GM12872 (cell line): ENCODE data around the gene FRAS1.

Experiments used
- TF ChIP-seq, protein P1 (sequence below): IDR thresholded peaks from 3 replicates; pipeline ENCODE4 v1.5.1; 2011; ENCODE audit warnings: low read depth, mild to moderate bottlenecking, low read length, moderate library complexity; ENCODE audit not compliant: insufficient read depth

FRAS1 gene

DNA sequence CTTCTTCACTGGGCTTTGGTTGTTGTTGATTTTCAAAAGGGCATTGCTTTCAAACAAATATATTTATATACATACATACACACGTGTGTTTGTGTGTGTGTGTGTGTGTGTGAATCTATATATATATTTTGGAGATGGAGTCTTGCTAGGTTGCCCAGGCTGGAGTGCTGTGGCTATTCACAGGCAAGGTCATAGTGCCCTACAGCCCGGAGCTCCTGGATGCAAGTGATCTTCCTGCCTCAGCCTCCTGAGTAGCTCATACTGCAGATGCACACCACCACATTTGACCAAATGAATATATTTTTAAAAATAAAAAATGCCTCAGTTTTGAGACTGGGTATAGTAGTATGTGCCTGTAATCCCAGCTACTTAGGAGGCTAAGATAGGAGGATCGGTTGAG lies 34.4 kb downstream of the FRAS1 start:
- TF ChIP-seq, protein P1, sequence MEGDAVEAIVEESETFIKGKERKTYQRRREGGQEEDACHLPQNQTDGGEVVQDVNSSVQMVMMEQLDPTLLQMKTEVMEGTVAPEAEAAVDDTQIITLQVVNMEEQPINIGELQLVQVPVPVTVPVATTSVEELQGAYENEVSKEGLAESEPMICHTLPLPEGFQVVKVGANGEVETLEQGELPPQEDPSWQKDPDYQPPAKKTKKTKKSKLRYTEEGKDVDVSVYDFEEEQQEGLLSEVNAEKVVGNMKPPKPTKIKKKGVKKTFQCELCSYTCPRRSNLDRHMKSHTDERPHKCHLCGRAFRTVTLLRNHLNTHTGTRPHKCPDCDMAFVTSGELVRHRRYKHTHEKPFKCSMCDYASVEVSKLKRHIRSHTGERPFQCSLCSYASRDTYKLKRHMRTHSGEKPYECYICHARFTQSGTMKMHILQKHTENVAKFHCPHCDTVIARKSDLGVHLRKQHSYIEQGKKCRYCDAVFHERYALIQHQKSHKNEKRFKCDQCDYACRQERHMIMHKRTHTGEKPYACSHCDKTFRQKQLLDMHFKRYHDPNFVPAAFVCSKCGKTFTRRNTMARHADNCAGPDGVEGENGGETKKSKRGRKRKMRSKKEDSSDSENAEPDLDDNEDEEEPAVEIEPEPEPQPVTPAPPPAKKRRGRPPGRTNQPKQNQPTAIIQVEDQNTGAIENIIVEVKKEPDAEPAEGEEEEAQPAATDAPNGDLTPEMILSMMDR = no peak

DNA sequence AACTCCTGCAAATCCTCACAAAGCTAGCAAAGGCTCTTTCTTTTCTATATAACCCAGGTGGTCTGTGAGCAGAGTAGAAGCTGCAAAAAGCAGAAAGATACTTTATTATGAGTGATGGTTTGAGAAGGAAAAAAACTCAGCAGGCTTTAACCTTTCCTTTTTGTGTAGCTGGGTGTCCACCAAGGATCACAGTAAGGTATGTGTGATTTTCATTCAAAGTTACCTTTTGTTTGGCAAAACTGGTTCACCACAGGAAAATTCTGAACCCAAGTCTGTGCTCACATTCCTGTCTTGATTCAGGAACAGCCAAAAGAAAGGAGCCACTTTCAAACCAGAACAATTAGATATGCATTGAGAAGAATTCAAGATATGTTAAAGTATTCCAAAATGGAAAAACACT lies 35.7 kb downstream of the FRAS1 start:
- TF ChIP-seq, protein P1 = no peak

DNA sequence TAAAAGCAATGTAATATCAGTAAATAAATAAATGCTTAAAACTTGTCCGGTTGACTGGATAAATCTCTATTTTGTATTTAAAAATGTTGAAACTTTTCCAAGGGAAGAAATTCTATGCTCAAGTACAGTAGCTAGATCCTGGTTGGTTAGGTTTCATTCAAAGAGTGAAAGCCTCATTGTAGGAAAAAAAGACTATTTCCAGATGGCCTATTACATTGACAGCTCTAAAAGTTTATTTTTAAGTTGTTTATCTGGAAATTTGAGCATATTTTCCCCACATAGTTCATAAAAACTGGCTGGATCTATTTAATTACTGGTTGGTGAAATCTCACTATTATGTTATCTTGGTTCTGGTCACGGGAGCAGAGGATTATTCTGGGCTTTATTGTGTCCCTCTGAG lies 38.0 kb downstream of the FRAS1 start:
- TF ChIP-seq, protein P1 = no peak

DNA sequence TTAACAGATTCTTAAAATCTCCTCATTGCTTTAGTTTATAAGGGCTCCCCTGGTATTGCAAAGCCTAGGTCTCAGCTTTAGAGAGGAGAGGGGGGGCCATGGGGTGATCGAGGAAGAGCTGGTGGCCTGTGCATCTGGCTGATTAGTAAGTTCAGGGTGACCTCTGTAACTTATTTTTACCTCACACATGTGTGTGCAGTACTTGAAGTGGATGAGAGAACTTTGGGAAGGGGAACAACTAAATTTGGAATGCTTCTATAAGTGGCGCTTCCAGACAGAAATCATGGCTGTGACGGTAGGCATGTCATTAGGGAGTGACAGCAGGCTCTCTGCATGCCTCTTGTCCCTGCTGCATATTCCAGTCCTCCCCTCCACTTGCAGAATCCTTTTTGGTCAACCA lies 41.9 kb downstream of the FRAS1 start:
- TF ChIP-seq, protein P1 = no peak

DNA sequence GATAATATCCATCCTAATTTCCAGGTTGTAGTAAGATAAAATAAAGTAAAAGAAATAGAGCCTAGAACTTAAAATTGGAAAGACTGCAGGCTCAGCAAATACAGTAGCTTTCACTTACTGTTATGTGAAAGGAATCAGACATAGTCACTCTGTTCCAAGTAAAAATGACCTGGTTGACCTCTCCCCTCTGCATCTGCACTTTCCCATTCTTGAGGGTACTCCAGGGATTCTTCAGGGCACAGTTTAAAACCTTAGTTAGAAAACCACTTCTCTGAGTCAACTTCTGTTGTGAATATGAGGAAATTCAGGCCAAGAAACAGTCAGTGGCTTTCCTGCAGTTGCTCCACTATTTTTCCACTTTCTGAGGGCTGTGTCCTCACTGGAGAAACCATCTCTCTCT lies 42.9 kb downstream of the FRAS1 start:
- TF ChIP-seq, protein P1 = no peak

DNA sequence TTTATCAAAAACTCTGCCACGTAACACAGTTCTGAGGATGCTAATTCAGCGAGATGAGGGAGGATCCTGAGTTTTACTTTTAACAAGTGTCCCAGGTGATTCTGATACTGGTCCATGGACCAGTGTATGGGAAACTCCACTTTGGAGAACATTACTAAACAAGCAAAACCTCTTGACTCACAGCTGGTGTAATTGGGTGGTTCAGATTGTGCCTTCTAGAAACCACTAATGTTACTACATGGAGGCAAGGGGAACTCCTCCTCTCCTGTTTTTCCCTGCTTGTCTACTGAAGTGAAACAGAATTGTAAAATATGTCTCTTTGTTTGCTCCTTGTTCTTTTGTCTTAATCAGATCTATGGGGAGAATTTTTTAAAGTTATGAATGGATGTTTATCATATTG lies 62.6 kb downstream of the FRAS1 start:
- TF ChIP-seq, protein P1 = no peak

DNA sequence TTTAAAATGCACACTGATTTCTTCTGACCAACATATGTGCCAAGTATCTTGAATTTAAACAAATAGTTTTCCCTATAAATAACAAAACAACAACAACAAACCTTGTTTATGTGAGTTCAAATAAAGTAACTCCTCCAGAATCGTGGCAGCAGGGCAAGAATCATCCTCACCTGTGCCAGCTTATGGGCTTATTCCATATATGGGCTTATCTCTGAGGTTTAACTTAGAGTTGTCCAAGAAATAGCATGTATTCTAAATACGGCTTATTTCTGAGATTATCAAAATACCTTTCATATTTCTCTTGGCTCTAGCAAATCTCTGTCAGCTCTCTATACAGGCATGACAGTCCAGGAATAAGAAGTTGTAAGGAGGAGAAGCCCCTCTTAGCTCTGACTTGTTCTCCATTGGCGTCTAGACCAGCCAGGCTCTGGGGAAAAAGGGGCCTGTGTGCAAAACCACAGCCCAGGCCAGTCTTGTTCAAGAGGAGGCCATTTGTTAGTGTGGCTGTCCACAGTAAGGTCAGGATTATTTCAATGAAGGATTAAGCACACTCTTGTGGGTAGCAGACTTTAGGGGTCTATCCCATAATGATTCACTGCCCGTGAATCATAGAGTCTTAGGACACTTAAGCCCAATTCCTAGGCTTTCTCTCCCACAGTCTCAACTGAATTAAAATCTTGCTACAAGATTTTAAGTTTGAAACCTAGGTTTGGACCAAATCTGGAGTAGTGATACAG lies 63.2 kb downstream of the FRAS1 start:
- TF ChIP-seq, protein P1 = no peak
